DMS53 treated with DMSO at 0.1 percent for 48 hours (cell line): ENCODE measurements around the gene SLC7A4.
"Not testable (repeated sequence)": the region's sequence is repeated elsewhere in the genome, so short reads cannot be mapped to it uniquely, and the experiment has no call there.

Experiments used
- DNase-seq: peaks from one replicate; lab custom pipeline; 2025; ENCODE audit not compliant: unreplicated experiment; lab: John Stamatoyannopoulos, UW

SLC7A4 gene, protein sequence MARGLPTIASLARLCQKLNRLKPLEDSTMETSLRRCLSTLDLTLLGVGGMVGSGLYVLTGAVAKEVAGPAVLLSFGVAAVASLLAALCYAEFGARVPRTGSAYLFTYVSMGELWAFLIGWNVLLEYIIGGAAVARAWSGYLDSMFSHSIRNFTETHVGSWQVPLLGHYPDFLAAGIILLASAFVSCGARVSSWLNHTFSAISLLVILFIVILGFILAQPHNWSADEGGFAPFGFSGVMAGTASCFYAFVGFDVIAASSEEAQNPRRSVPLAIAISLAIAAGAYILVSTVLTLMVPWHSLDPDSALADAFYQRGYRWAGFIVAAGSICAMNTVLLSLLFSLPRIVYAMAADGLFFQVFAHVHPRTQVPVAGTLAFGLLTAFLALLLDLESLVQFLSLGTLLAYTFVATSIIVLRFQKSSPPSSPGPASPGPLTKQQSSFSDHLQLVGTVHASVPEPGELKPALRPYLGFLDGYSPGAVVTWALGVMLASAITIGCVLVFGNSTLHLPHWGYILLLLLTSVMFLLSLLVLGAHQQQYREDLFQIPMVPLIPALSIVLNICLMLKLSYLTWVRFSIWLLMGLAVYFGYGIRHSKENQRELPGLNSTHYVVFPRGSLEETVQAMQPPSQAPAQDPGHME

GRCh38 chr22:21032037-21032867 lies at the start of gene SLC7A4:
TSS of gene SLC7A4 (minus strand) at chr22:21032561. CDS start at chr22:21031812, 749 bp downstream.
- no peak for DNase-seq

DNA sequence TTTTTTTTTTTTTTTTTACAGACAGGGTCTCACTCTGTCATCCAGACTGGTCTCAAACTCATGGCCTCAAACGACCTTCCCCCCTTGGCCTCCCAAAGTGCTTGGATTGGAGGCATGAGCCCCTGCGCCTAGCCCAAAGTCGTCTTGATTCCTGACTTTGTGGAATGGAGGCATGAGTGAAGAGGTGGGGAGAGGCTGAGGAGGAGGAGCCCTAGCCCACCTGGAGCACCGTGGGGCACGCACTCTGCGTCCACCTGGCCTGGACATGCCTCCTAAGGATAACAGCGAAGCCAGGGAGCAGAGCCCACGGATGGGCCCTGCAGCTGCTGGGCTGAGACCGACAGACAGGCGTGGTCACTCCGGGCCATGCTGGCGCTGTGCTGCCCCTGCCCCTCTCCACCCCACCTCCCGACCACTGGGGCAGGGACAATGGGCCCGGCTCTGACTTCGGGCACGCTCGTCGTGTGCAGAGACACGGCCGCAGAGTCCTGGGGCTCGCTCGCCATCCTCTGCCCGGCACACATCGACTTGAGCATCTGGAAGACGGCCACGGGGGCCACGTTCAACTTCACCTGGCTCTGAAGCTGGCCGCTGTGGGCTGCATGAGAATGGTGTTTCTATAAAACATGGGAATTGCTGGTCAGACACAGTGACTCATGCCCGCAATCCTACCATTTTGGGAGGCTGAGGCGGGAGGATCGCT lies 48.2 kb upstream of the SLC7A4 start:
- no peak for DNase-seq

DNA sequence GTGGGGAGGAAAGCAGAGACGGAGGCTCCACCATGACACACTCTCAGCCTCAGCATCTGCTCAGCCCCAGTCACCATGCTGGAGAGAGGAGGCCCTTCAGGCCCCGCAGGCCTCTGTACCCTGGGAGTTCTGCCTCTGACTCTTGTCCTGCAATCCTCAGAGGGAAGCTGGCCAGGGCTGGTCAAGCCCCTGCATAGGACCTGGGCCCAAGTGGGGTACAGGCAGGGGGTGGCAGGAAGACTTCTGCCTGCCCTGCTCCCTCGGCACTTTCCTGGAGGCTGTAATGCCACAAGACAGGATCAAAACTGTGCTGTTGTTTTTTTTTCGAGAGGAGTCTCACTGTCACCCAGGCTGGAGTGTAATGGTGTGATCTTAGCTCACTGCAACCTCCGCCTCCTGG lies 47.1 kb upstream of the SLC7A4 start:
- DNase-seq: no peak

DNA sequence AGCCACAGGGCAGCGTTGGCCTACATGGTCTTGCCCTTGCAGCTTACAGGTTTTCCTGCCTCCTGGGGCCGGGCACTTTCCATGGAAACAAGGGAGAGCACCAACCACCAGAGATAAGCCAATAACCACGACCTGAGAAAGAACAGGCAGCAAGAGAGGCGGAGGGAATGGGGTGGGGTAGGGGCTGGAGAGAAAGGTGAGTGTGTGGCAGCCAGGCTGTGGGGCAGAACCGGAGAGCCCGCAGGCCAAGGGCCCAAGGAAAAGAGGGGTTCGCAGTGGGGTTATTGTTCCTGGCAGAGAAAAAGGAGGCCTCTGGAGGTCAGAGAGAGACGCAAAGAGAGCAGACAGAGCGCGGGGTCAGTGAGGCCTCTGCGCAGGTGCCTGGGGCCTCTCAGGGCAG lies 46.6 kb upstream of the SLC7A4 start:
- DNase-seq: no peak

- DNase-seq: no peak
These were observed 45.6 kb upstream of the SLC7A4 start for GRCh38 chr22:21077884-21078508.

GRCh38 chr22:21076912-21077625 lies 44.7 kb upstream of the SLC7A4 start:
- no peak for DNase-seq

GRCh38 chr22:21075516-21076138 lies 43.3 kb upstream of the SLC7A4 start:
- DNase-seq: no peak

GRCh38 chr22:21074102-21074715 lies 41.8 kb upstream of the SLC7A4 start:
- DNase-seq: no peak

DNA sequence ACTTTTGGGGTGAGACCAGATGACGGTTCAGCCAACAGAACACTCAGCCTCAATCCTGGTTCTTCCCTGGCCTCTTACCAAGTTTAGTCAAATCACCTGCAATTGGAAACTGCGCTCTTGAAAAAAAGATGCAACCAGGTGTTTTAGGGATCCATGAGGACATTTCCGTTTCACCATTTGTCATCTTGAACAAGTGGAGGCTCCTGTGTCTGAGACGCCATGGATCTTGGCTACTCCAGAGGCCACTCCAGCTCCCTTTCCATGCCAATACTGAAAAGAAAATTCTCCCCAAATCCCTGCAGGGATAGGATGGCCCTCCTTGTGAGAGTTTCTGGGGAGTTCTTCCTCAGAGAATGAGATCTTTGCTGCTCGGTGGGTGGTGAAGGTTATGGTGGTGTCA lies 41.1 kb upstream of the SLC7A4 start:
- no peak for DNase-seq

- no peak for DNase-seq
These were observed 40.7 kb upstream of the SLC7A4 start for GRCh38 chr22:21073023-21073422.

DNA sequence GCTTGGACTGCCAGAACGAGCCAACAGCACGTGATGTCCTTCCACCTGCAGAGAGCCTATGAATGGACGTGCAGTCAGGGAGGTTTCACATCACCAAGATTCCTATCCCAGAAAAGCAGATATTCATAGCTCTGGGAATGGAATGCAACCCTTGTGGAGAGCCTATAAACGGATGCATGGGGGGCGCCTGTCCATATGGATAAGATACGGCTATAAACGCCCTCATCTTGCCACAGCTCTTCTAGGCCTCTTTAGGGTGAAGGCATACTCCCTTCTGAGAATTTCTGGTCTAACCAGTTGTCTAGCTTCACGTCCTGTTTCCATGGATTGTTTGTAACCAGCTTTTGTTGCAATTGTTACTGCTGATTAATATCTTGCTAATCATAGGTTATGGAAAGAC lies 39.4 kb upstream of the SLC7A4 start:
- not testable (repeated sequence) for DNase-seq

- DNase-seq: no peak
These were observed 38.6 kb upstream of the SLC7A4 start for GRCh38 chr22:21070690-21071615.

GRCh38 chr22:21069375-21069774 lies 37.0 kb upstream of the SLC7A4 start:
- DNase-seq: no peak

DNA sequence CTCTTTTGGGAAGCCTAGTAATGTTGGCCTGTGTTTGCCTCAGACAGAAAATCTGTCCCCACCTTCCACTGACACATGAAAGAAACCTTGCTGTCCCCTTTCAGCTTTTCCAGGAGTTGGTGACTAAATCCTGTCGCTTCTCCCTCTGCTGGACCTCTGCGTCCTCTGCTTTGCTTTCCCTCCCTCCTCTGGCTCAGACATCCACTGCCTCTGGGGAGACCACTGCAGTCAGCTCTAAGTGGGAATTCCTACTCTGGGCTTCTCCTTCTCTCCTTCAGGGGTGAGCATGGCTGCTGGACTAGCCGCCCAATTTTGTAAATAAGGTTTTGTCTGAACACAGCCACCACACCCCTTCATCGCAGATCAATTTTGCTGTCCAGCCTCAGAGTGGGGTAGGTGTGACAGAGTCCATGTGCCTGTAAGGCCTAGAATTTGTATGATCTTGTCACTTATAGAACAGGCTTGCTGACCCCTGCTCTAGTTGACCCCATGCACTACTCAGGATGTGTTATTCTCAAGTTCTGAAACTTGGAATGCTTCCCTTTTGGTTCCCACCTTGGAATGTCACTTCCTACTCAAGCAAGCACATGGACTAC lies 36.4 kb upstream of the SLC7A4 start:
- no peak for DNase-seq

DNA sequence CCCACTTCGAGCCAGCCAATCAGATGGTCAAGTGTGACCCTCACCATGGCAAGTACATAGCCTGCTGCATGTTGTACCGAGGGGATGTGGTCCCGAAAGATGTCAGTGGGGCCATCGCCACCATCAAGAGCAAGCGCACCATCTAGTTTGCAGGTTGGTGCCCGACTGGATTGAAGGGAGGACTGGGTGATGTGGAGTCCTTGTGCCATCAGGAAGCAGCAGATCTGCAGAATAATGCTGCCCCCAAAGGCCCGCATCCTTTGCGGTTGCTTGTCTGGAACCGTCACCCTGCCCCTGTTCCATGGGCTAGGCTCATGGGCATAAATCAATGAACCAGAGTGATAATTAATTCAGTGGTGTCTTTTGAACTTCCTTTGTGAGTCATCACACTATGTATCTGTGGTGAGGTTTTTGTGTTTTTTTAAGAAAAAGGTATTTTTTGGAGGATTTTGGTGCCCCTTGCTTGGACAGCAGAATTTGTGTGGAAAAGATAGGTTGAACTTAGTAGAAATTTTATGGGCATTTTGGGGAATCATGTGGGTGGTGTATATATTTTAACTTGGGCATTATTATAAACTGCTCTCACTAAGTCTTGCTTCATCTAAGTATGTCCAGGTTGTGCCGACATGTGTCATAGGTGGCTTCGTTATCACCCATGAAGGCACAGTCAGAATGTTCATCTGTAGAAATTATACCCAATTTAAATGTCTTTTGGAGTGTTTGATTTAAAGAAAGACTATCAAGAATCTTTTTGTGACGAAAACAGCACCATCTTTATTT lies 35.7 kb upstream of the SLC7A4 start:
- no peak for DNase-seq

DNA sequence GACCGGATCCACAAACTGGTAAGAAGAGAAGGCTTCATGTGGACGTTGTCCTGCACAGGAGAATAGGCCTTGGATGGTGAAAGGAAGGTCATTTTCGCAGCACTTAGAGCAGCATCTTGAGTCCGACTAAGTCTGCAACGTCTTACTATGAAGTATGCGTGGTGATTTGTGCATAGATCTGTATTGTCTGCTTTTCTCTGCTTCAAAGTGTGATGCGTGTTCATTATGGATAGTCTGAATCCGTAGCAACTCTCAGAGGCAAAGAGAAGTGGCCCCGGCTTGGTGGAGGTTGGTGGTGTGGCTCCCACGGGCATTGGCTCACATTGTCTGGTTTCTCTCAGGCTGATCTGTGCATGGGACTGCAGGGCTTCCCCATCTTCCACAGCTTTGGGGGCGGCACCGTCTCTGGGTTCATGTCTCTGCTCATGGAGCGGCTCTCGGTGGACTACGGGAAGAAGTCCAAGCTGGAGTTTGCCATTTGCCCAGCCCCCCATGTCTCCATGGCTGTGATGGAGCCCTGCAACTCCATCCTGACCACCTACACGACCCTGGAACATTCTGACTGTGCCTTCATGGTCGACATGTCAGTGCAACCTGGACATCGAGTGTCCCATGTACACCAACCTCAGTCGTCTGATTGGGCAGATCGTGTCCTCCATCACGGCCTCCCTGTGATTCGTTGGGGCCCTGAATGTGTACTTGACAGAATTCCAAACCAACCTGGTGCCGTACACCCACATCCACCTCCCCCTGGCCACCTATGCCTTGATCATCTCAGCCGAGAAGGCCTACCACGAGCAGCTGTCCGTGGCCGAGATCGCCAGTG lies 34.9 kb upstream of the SLC7A4 start:
- no peak for DNase-seq
